ENCODE results near the gene VAV3. TPM values are rescaled to one million over a fixed set of nuclear protein-coding genes. Genes with fewer than 3 reads are reported as not detected.

The VAV3 gene
- total RNA-seq, 2 experiments from 2014 or later = 5.3 to 6.2 TPM

- Mint-ChIP-seq H3K27ac (no peak overlapping the region), H3K27me3 (no peaks in the 10 kb centered on the region), H3K4me3 (no peak overlapping the region), H3K36me3 (ENCODE audit: low read depth) (peaks cover 6% of the 10 kb centered on the region), H3K9me3 (no peaks in the 10 kb centered on the region), H3K4me1 (ENCODE audit: low read depth) (no peaks in the 10 kb centered on the region)
- TF ChIP-seq, protein P1, sequence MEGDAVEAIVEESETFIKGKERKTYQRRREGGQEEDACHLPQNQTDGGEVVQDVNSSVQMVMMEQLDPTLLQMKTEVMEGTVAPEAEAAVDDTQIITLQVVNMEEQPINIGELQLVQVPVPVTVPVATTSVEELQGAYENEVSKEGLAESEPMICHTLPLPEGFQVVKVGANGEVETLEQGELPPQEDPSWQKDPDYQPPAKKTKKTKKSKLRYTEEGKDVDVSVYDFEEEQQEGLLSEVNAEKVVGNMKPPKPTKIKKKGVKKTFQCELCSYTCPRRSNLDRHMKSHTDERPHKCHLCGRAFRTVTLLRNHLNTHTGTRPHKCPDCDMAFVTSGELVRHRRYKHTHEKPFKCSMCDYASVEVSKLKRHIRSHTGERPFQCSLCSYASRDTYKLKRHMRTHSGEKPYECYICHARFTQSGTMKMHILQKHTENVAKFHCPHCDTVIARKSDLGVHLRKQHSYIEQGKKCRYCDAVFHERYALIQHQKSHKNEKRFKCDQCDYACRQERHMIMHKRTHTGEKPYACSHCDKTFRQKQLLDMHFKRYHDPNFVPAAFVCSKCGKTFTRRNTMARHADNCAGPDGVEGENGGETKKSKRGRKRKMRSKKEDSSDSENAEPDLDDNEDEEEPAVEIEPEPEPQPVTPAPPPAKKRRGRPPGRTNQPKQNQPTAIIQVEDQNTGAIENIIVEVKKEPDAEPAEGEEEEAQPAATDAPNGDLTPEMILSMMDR (IDR thresholded peaks at IDR 0.05) = no peak
- CTCF ChIA-PET = no interaction called here
- POLR2A ChIA-PET = no interaction called here
- DNase-seq (no peak), ATAC-seq (no peak)
- intact Hi-C loops (cut with micrococcal nuclease) = no loop called here
These were observed 285.5 kb downstream of the VAV3 start for GRCh38 chr1:107679411-107679953.

- DNase-seq (no peak), ATAC-seq (no peak)
- intact Hi-C loops (cut with micrococcal nuclease) = no loop called here
- Mint-ChIP-seq H3K4me3 (no peak overlapping the region), H3K9me3 (no peaks in the 10 kb centered on the region), H3K4me1 (ENCODE audit: low read depth) (no peaks in the 10 kb centered on the region), H3K36me3 (ENCODE audit: low read depth) (peaks cover 6% of the 10 kb centered on the region), H3K27ac (no peak overlapping the region), H3K27me3 (no peaks in the 10 kb centered on the region)
- TF ChIP-seq, protein P1 (IDR thresholded peaks at IDR 0.05) = no peak
- POLR2A ChIA-PET = no interaction called here
- CTCF ChIA-PET = no interaction called here
These were observed 286.0 kb downstream of the VAV3 start for GRCh38 chr1:107678993-107679392.

DNA sequence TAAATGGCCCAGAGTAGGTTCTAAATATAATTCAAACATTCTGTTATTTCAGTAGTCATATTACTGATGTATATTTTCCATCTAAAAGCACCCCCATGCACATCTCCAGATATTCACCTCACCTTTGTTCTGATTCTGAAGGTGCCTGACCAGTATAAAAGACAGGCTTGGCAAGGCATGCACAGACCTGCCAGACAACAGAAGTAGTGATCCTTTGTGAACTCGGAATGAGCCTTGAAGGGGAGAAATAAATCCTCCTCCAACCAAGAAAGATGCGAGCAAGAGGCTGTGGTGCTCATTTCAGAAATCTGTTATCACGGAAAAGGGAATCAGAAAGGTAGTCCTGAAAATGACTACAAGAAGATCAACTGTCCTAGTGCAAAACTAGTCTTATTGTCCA, 287.3 kb downstream of the VAV3 start:
- H3K4me1 Mint-ChIP-seq (ENCODE audit: low read depth) = no peaks in the 10 kb centered on the region
- H3K4me3 Mint-ChIP-seq = no peak overlapping the region
- no peaks in the 10 kb centered on the region for H3K27me3 Mint-ChIP-seq
- DNase-seq = no peak
- H3K27ac Mint-ChIP-seq = no peak overlapping the region
- TF ChIP-seq, protein P1 (IDR thresholded peaks at IDR 0.05) = no peak
- peaks cover 6% of the 10 kb centered on the region for H3K36me3 Mint-ChIP-seq (ENCODE audit: low read depth)
- ChIA-PET POLR2A (no interaction called here), CTCF (no interaction called here)
- no peak for ATAC-seq
- H3K9me3 Mint-ChIP-seq = no peaks in the 10 kb centered on the region
- intact Hi-C loops (cut with micrococcal nuclease) = no loop called here

DNA sequence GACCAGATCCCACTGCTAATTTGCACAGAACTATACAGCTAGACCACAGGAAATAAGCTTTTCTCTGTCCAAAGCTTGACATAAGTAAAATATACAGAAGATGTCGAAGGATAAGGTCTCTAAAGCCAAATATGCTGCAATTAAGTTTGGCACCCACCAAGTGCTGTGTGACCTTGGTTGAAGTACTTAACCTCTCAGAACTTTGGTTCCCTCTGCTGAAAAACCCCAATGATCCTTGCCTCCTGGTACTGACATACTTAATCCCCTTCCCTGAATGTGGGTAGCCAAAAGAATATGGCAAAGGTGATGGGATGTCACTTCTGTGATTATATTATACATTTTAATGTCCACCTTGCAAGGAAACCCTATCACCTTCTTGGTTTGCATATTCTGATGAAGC, 290.5 kb downstream of the VAV3 start:
- intact Hi-C loops (cut with micrococcal nuclease) = no loop called here
- Mint-ChIP-seq H3K9me3 (no peaks in the 10 kb centered on the region), H3K4me1 (ENCODE audit: low read depth) (no peaks in the 10 kb centered on the region), H3K27ac (no peak overlapping the region), H3K27me3 (no peaks in the 10 kb centered on the region), H3K4me3 (no peak overlapping the region), H3K36me3 (ENCODE audit: low read depth) (peaks cover 6% of the 10 kb centered on the region)
- ChIA-PET POLR2A (no interaction called here), CTCF (no interaction called here)
- DNase-seq = no peak
- ATAC-seq = no peak
- TF ChIP-seq, protein P1 (IDR thresholded peaks at IDR 0.05) = no peak

GRCh38 chr1:107673006-107673405, 292.0 kb downstream of the VAV3 start:
- no peak for DNase-seq
- no peaks in the 10 kb centered on the region for H3K27me3 Mint-ChIP-seq
- H3K36me3 Mint-ChIP-seq (ENCODE audit: low read depth) = peaks cover 6% of the 10 kb centered on the region
- TF ChIP-seq, protein P1 (IDR thresholded peaks at IDR 0.05) = no peak
- POLR2A ChIA-PET = no interaction called here
- no peak overlapping the region for H3K4me3 Mint-ChIP-seq
- no peaks in the 10 kb centered on the region for H3K4me1 Mint-ChIP-seq (ENCODE audit: low read depth)
- no peak overlapping the region for H3K27ac Mint-ChIP-seq
- CTCF ChIA-PET = no interaction called here
- H3K9me3 Mint-ChIP-seq = no peaks in the 10 kb centered on the region
- ATAC-seq = no peak
- intact Hi-C loops (cut with micrococcal nuclease) = no loop called here
